Lung (tissue), 12 donors: ENCODE data around the gene DGKH. TPM values are rescaled to one million over a fixed set of nuclear protein-coding genes. Genes with fewer than 3 reads are reported as not detected.

Experiments used
- ATAC-seq: fragments of 200-7000 bp; cut with Tn5 transposase; one replicate; pipeline ENCODE4 v1.9.1; 2020; ENCODE audit warnings: moderate number of reproducible peaks; ENCODE audit not compliant: insufficient read depth, low FRiP score
- DNase-seq, 3 donors: peaks; one replicate each; pipeline ENCODE4 v3.0.0-alpha.2; 2013 to 2017
- H3K27ac ChIP-seq, 2 donors: one replicate each; pipeline ENCODE4 v1.5.1; 2013; ENCODE audit warnings: mild to moderate bottlenecking in 2 of 2, moderate library complexity in 2 of 2, control low read depth in 1 of 2, inconsistent platforms in 1 of 2, low read depth in 1 of 2, low read length in 1 of 2
- H3K27me3 ChIP-seq, 3 donors: one replicate each; pipeline ENCODE4 v1.5.1; 2013; ENCODE audit warnings: low read length in 2 of 3; ENCODE audit not compliant: control insufficient read depth in 3 of 3, insufficient read depth in 3 of 3
- H3K36me3 ChIP-seq, 4 donors: one replicate each; pipeline ENCODE4 v1.5.1; 2013; ENCODE audit warnings: low read length in 4 of 4, mild to moderate bottlenecking in 1 of 4, moderate library complexity in 1 of 4; ENCODE audit not compliant: control insufficient read depth in 4 of 4, insufficient read depth in 4 of 4
- H3K4me1 ChIP-seq, 5 donors: one replicate each; pipeline ENCODE4 v1.5.1; 2013; ENCODE audit warnings: low read length in 5 of 5, mild to moderate bottlenecking in 2 of 5, moderate library complexity in 1 of 5; ENCODE audit not compliant: control insufficient read depth in 5 of 5, insufficient read depth in 5 of 5
- H3K4me3 ChIP-seq: one replicate; pipeline ENCODE4 v1.5.1; 2013; ENCODE audit warnings: mild to moderate bottlenecking, control low read depth, moderate library complexity
- H3K9ac ChIP-seq, 2 donors: one replicate each; pipeline ENCODE4 v1.5.1; 2013; ENCODE audit warnings: low read length in 2 of 2, control low read depth in 1 of 2; ENCODE audit not compliant: insufficient read depth in 1 of 2
- H3K9me3 ChIP-seq, 4 donors: one replicate each; pipeline ENCODE4 v1.5.1; 2013; ENCODE audit warnings: low read length in 3 of 4, mild to moderate bottlenecking in 1 of 4, moderate library complexity in 1 of 4; ENCODE audit not compliant: control insufficient read depth in 4 of 4, insufficient read depth in 3 of 4
- CTCF ChIP-seq: IDR thresholded peaks from 2 replicates; pipeline ENCODE4 v1.5.1; 2012; ENCODE audit warnings: mild to moderate bottlenecking; ENCODE audit errors: control extremely low read depth, extremely low read depth
- WGBS, 2 donors: extraction: QIAGEN DNeasy Blood & Tissue Kit; methylation state at CpG; one replicate each; pipeline ENCODE4 v1.1.7; 2013; 5-methylcytosine and 5-hydroxymethylcytosine counted together
- polyA plus RNA-seq, 2 donors: library from polyadenylated mRNA; stranded (reverse); fragments of 200-250 nt; gene quantifications; one replicate each; pipeline ENCODE4 v1.2.1, GENCODE V29; 2013
- total RNA-seq, 2 donors: library from RNA; depleted of rRNA in 1 of 2; stranded (reverse); fragments of >200 nt in 1 of 2; gene quantifications; one replicate each; pipeline ENCODE4 v1.2.1, GENCODE V29; 2014 to 2021
- donor health status: control.
- donor health status: control.
- donor health status: Bipolar disorder and iron deficiency.
- donor health status: healthy.
- donor health status: DM: yes; HTN: yes; CAD: no.

The DGKH gene
- total and polyA plus RNA-seq, 4 donors: 2.2 to 33.1 (median 11.4) TPM

GRCh38 chr13:42073683-42074082, 25.2 kb downstream of the DGKH start:
- Histone ChIP-seq H3K4me3 (no peak overlapping the region), H3K9me3 (no peaks in the 10 kb centered on the region), H3K9ac (no peak overlapping the region), H3K27ac (no peak overlapping the region), H3K36me3 (peaks cover 0 to 3% (median 0%) of the 10 kb centered on the region in 4 donors), H3K27me3 (no peaks in the 10 kb centered on the region), H3K4me1 (peaks cover 0 to 16% (median 7%) of the 10 kb centered on the region in 5 donors)
- ATAC-seq (no peak), DNase-seq (peak in 1 of 3 donors; percentile 16)
- 69 to 76% methylated on average over 3 of the region's 3 CpGs for WGBS, 2 donors
- TF ChIP-seq CTCF: no peak

GRCh38 chr13:42075517-42075916, 27.1 kb downstream of the DGKH start:
- DNase-seq: no peak
- H3K9ac ChIP-seq: no peak overlapping the region
- TF ChIP-seq CTCF: no peak

GRCh38 chr13:42076309-42076713, 27.9 kb downstream of the DGKH start:
- Histone ChIP-seq H3K36me3 (no peaks in the 10 kb centered on the region), H3K9ac (no peak overlapping the region), H3K4me1 (peaks cover 0 to 16% (median 6%) of the 10 kb centered on the region in 5 donors), H3K4me3 (no peak overlapping the region), H3K27me3 (no peaks in the 10 kb centered on the region), H3K27ac (no peak overlapping the region), H3K9me3 (no peaks in the 10 kb centered on the region)
- WGBS, 2 donors: 56 to 67% methylated on average over 3 of the region's 3 CpGs
- TF ChIP-seq CTCF: no peak
- DNase-seq (peak in 2 of 3 donors; percentile 40 to 42), ATAC-seq (no peak)

More at GRCh38 chr13:42075517-42075916, 27.1 kb downstream of the DGKH start:
- Histone ChIP-seq H3K4me1 (peaks cover 0 to 16% (median 6%) of the 10 kb centered on the region in 5 donors), H3K27me3 (no peaks in the 10 kb centered on the region), H3K36me3 (no peaks in the 10 kb centered on the region), H3K27ac (no peak overlapping the region), H3K9me3 (no peaks in the 10 kb centered on the region), H3K4me3 (no peak overlapping the region)
- no peak for ATAC-seq
